Thoracic aorta (tissue), 2 donors: ENCODE measurements around the gene ASAP2. TPM values are rescaled to one million over a fixed set of nuclear protein-coding genes. Genes with fewer than 3 reads are reported as not detected.
A peak's percentile ranks its signal among the peaks of the same experiment; 100 is the strongest.

Experiments
- ATAC-seq: fragments of 150-250 bp; one replicate; pipeline ENCODE4 v1.8.0; 2017; ENCODE audit warnings: low read depth; ENCODE audit not compliant: insufficient number of reproducible peaks, low FRiP score
- DNase-seq: peaks from one replicate; pipeline ENCODE4 v3.0.0-alpha.2; 2020; ENCODE audit warnings: low spot score
- H3K27ac ChIP-seq, 2 donors: fragments of 200-600 bp; sonication (generic); 1 replicate in 1 of 2; 2 replicates in 1 of 2; pipeline ENCODE4 v1.5.1; 2016; ENCODE audit warnings: mild to moderate bottlenecking in 2 of 2, moderate library complexity in 2 of 2
- H3K27me3 ChIP-seq: fragments of 200-600 bp; sonication (generic); replicated peaks from 2 replicates; pipeline ENCODE4 v1.6.0; 2016; ENCODE audit warnings: mild to moderate bottlenecking; ENCODE audit not compliant: insufficient read depth
- H3K36me3 ChIP-seq: fragments of 200-600 bp; sonication (generic); one replicate; pipeline ENCODE4 v1.5.1; 2016
- H3K4me1 ChIP-seq, 2 donors: fragments of 200-600 bp; sonication (generic); 1 replicate in 1 of 2; 2 replicates in 1 of 2; pipeline versions ENCODE4 v1.5.1 to v1.6.0; 2016; ENCODE audit warnings: low read depth in 2 of 2, mild to moderate bottlenecking in 1 of 2; ENCODE audit not compliant: control insufficient read depth in 1 of 2
- H3K4me3 ChIP-seq: fragments of 200-600 bp; sonication (generic); 2 replicates; pipeline ENCODE4 v1.5.1; 2016; ENCODE audit warnings: mild to moderate bottlenecking
- H3K9me3 ChIP-seq: fragments of 200-600 bp; sonication (generic); 2 replicates; pipeline ENCODE4 v1.5.1; 2016
- total RNA-seq, 2 donors: library from RNA; depleted of rRNA; stranded (reverse); fragments of >200 nt; gene quantifications; one replicate each; pipeline versions ENCODE4 v1.1.0 to v1.2.3, GENCODE V29; 2016
- TF ChIP-seq, protein P1 (sequence below): fragments of 200-600 bp; sonication (generic); IDR thresholded peaks from one replicate; pipeline ENCODE4 v1.5.1; 2019; ENCODE audit warnings: antibody characterized with exemption

Gene ASAP2
- total RNA-seq, 2 donors from 2014 or later = 58.1 to 102 TPM

DNA sequence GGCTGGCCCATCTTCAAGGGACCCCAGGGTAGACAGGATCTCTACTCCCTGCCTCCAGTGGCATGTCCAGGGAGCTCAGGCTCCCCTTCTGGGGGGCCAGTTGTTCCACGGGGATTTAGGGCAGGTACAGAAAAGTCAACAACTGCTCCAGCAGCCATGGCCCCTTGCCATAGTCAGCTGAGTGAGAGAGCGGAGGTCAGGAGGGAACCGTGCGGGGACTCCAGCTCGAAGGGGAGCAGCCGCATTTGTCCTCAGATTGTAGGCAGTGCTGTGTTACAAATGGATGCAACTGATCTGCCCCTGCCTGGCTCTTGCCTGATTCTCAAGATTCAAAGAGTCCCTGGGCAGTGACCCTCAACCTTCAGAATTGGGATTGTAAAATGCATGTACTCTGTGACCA lies 166.9 kb downstream of the ASAP2 start:
- Histone ChIP-seq H3K4me1 (peaks cover 12 to 16% of the 10 kb centered on the region in 2 donors), H3K4me3 (no peak overlapping the region), H3K36me3 (peaks cover 37% of the 10 kb centered on the region), H3K27me3 (no peaks in the 10 kb centered on the region), H3K27ac (no peak overlapping the region), H3K9me3 (no peaks in the 10 kb centered on the region)
- TF ChIP-seq, protein P1, sequence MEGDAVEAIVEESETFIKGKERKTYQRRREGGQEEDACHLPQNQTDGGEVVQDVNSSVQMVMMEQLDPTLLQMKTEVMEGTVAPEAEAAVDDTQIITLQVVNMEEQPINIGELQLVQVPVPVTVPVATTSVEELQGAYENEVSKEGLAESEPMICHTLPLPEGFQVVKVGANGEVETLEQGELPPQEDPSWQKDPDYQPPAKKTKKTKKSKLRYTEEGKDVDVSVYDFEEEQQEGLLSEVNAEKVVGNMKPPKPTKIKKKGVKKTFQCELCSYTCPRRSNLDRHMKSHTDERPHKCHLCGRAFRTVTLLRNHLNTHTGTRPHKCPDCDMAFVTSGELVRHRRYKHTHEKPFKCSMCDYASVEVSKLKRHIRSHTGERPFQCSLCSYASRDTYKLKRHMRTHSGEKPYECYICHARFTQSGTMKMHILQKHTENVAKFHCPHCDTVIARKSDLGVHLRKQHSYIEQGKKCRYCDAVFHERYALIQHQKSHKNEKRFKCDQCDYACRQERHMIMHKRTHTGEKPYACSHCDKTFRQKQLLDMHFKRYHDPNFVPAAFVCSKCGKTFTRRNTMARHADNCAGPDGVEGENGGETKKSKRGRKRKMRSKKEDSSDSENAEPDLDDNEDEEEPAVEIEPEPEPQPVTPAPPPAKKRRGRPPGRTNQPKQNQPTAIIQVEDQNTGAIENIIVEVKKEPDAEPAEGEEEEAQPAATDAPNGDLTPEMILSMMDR = no peak
- ATAC-seq (no peak), DNase-seq (no peak)

DNA sequence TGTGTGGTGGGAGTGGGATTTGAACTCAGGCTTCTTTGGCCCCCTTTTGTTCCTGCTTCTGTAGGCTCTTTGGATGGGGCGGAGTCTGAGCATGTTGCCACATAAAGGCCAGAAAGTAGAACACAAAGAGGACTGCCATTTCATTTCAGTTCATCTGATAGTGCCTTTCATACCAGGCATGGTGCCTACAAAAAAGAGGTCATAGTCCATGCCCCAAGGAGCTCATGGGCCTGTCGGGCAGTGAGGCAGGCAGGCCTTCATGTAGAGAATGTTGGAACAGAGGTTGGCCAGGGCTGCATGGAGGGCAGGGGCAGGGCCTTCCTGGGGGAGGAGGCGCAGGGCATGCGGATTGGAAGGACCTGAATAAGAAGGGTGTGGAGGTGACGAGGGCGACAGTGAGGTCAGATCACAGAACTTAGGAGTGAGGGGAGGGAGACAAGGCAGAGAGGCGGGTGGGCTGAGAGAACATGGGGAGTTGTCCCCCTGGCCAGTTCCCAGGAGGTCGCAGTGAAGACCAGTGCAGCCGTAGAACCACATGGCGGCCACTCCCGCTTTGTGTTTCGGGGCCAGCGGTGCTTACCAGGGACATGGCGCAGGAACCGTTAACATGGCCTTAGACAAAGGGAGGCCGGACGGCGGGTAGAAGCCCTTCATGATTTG lies 167.6 kb downstream of the ASAP2 start:
- Histone ChIP-seq H3K27ac (no peak overlapping the region), H3K4me3 (no peak overlapping the region), H3K27me3 (no peaks in the 10 kb centered on the region), H3K36me3 (peaks cover 36% of the 10 kb centered on the region), H3K4me1 (peaks cover 18 to 24% of the 10 kb centered on the region in 2 donors), H3K9me3 (no peaks in the 10 kb centered on the region)
- DNase-seq (no peak), ATAC-seq (no peak)
- TF ChIP-seq, protein P1 = no peak

DNA sequence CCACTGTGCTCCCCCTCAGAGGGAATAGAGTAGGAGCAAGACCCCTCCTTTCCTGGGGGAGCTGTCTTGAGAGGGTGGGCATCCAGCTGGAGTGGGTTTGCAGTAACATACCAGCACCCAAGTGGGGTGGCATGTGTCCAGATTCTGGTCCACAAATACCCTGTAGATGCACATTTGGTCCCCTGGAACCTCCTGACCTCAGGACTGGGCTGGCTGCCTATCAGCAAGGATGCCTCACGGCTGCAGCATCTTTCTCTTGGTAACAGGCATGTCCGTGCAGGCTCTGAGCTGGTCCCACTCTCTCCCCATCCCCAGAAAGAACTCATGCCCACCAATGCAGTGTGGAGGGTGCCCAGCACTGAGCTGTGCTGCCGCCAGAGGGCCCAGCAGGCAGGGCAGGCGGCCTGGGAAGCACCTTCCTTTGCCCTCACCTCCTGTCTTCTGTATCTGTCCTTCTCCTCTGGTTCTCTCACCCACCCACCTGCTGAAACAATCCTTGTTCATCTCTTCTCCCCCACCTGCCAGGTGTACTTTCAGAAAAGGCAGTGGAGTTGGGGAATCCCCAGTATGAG lies 169.3 kb downstream of the ASAP2 start:
- no peak for ATAC-seq
- Histone ChIP-seq H3K4me1 (peaks cover 18 to 32% of the 10 kb centered on the region in 2 donors), H3K27ac (no peak overlapping the region), H3K4me3 (no peak overlapping the region), H3K9me3 (no peaks in the 10 kb centered on the region), H3K27me3 (no peaks in the 10 kb centered on the region), H3K36me3 (peaks cover 24% of the 10 kb centered on the region)
- TF ChIP-seq, protein P1 = no peak
- DNase-seq = no peak

DNA sequence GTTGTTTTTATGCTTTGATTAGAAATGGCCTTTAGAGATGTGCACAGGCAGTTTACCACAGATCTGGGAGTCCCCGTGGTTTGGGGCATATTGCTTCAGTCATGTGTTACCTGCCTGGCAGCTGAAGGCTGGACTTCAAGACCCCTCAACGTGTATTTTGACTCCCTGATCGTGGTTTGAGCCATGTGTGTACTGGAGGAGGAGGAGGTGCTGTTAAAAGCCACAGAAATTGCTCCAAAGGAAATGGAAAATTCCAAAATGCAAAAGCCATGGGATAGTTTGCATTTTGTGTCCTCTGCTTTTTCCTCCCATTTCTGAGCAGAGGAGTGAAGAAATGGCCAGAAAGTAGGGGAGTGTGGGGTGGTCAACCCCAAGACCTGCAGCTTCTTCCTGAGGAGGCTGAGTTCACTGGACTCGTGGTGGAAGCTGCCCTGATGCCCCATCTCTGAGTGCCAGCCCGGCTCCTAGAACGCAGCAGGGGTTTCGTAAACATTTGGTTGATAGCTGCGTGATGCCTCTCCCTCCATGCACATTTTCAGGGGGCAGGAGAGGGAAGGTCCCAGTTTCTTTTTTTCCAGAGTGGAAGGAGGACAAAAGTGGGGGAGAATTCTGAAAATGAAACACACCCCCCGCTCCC lies 171.0 kb downstream of the ASAP2 start:
- Histone ChIP-seq H3K27me3 (no peaks in the 10 kb centered on the region), H3K27ac (peak overlapping the region; percentile 54 to 80), H3K4me1 (peaks cover 22 to 41% of the 10 kb centered on the region in 2 donors), H3K9me3 (no peaks in the 10 kb centered on the region), H3K4me3 (no peak overlapping the region), H3K36me3 (peaks cover 28% of the 10 kb centered on the region)
- DNase-seq = no peak
- TF ChIP-seq, protein P1 = no peak
- ATAC-seq = no peak
